Mesothelial cell of epicardium (in vitro differentiated cells): ENCODE results near the gene SON. TPM values are rescaled to one million over a fixed set of nuclear protein-coding genes. Genes with fewer than 3 reads are reported as not detected.

ENCODE experiments used
- DNase-seq, 2 experiments: peaks; one replicate each; pipeline ENCODE4 v3.0.0; 2021; ENCODE audit warnings: low spot score in 2 of 2; ENCODE audit not compliant: unreplicated experiment in 2 of 2
- H3K27ac Mint-ChIP-seq: 2 replicates; pipeline ENCODE4 v1.8.0; 2021; ENCODE audit warnings: mixed read lengths
- H3K27me3 Mint-ChIP-seq: 2 replicates; pipeline ENCODE4 v1.8.0; 2021; ENCODE audit warnings: low read depth, mixed read lengths
- H3K36me3 Mint-ChIP-seq: 2 replicates; pipeline ENCODE4 v1.8.0; 2021; ENCODE audit warnings: mixed read lengths
- H3K4me1 Mint-ChIP-seq: 2 replicates; pipeline ENCODE4 v1.8.0; 2021; ENCODE audit warnings: mixed read lengths
- H3K4me3 Mint-ChIP-seq: 2 replicates; pipeline ENCODE4 v1.8.0; 2021; ENCODE audit warnings: mild to moderate bottlenecking, moderate library complexity, mixed read lengths
- H3K9me3 Mint-ChIP-seq: 2 replicates; pipeline ENCODE4 v1.8.0; 2021; ENCODE audit warnings: mixed read lengths
- CTCF ChIP-seq: fragments of 200-600 bp; sonication (generic); IDR thresholded peaks from one replicate; pipeline ENCODE4 v1.5.0; 2021; ENCODE audit warnings: antibody characterized with exemption; ENCODE audit not compliant: unreplicated experiment
- total RNA-seq: library from RNA; stranded (reverse); gene quantifications from 3 replicates; pipeline ENCODE4 v1.2.1, GENCODE V29; 2021

Gene SON
- total RNA-seq, 1 donor from 2014 or later = 427 TPM

GRCh38 chr21:33510826-33511225, 32.0 kb upstream of the SON start:
- Mint-ChIP-seq H3K27ac (no peak overlapping the region), H3K36me3 (peaks cover 49% of the 10 kb centered on the region), H3K4me1 (no peaks in the 10 kb centered on the region), H3K9me3 (peaks cover 9% of the 10 kb centered on the region), H3K27me3 (no peaks in the 10 kb centered on the region), H3K4me3 (no peak overlapping the region)
- no peak for TF ChIP-seq CTCF
- no peak for DNase-seq

GRCh38 chr21:33511639-33512038, 31.2 kb upstream of the SON start:
- no peak overlapping the region for H3K27ac Mint-ChIP-seq
- peaks cover 6% of the 10 kb centered on the region for H3K9me3 Mint-ChIP-seq
- H3K36me3 Mint-ChIP-seq = peaks cover 51% of the 10 kb centered on the region
- H3K4me1 Mint-ChIP-seq = no peaks in the 10 kb centered on the region
- H3K27me3 Mint-ChIP-seq = no peaks in the 10 kb centered on the region
- no peak for DNase-seq
- H3K4me3 Mint-ChIP-seq = no peak overlapping the region
- TF ChIP-seq CTCF = no peak

GRCh38 chr21:33512481-33512880, 30.4 kb upstream of the SON start:
- Mint-ChIP-seq H3K9me3 (no peaks in the 10 kb centered on the region), H3K4me3 (no peak overlapping the region), H3K27me3 (no peaks in the 10 kb centered on the region), H3K4me1 (no peaks in the 10 kb centered on the region), H3K27ac (no peak overlapping the region), H3K36me3 (peaks cover 52% of the 10 kb centered on the region)
- no peak for DNase-seq
- no peak for TF ChIP-seq CTCF

GRCh38 chr21:33514229-33514628, 28.6 kb upstream of the SON start:
- no peaks in the 10 kb centered on the region for H3K27me3 Mint-ChIP-seq
- no peaks in the 10 kb centered on the region for H3K9me3 Mint-ChIP-seq
- no peak for TF ChIP-seq CTCF
- H3K36me3 Mint-ChIP-seq = peaks cover 51% of the 10 kb centered on the region
- no peaks in the 10 kb centered on the region for H3K4me1 Mint-ChIP-seq
- no peak for DNase-seq
- H3K27ac Mint-ChIP-seq = no peak overlapping the region
- H3K4me3 Mint-ChIP-seq = no peak overlapping the region

- DNase-seq = no peak
- H3K27me3 Mint-ChIP-seq = no peaks in the 10 kb centered on the region
- peaks cover 42% of the 10 kb centered on the region for H3K36me3 Mint-ChIP-seq
- H3K9me3 Mint-ChIP-seq = no peaks in the 10 kb centered on the region
- H3K4me3 Mint-ChIP-seq = no peak overlapping the region
- TF ChIP-seq CTCF = no peak
- no peaks in the 10 kb centered on the region for H3K4me1 Mint-ChIP-seq
- H3K27ac Mint-ChIP-seq = no peak overlapping the region
Measured at GRCh38 chr21:33518899-33519298, 23.9 kb upstream of the SON start.

GRCh38 chr21:33522297-33522952, 20.4 kb upstream of the SON start:
- DNase-seq = no peak
- Mint-ChIP-seq H3K4me3 (no peak overlapping the region), H3K9me3 (no peaks in the 10 kb centered on the region), H3K27me3 (no peaks in the 10 kb centered on the region), H3K36me3 (peaks cover 27% of the 10 kb centered on the region), H3K4me1 (no peaks in the 10 kb centered on the region), H3K27ac (no peak overlapping the region)
- TF ChIP-seq CTCF = no peak
